Duodenal mucosa (tissue), 2 donors: Measurements from ENCODE around the gene PRICKLE1.

Source experiments
- H3K27ac ChIP-seq: one replicate; pipeline ENCODE4 v1.7.0; 2013; ENCODE audit warnings: low read depth, low read length
- H3K27me3 ChIP-seq, 2 donors: one replicate each; pipeline ENCODE4 v1.7.0; 2013; ENCODE audit warnings: low read length in 2 of 2, control low read depth in 1 of 2; ENCODE audit not compliant: insufficient read depth in 2 of 2, control insufficient read depth in 1 of 2
- H3K36me3 ChIP-seq, 2 donors: one replicate each; pipeline ENCODE4 v1.7.0; 2013; ENCODE audit warnings: low read length in 2 of 2, control low read depth in 1 of 2; ENCODE audit not compliant: insufficient read depth in 2 of 2, control insufficient read depth in 1 of 2
- H3K4me1 ChIP-seq, 2 donors: one replicate each; pipeline ENCODE4 v1.7.0; 2013; ENCODE audit warnings: low read length in 2 of 2, control low read depth in 1 of 2; ENCODE audit not compliant: insufficient read depth in 2 of 2, control insufficient read depth in 1 of 2
- H3K4me3 ChIP-seq, 2 donors: one replicate each; pipeline ENCODE4 v1.7.0; 2013; ENCODE audit warnings: low read length in 2 of 2, low read depth in 1 of 2
- H3K9ac ChIP-seq, 2 donors: one replicate each; pipeline ENCODE4 v1.7.0; 2013; ENCODE audit warnings: low read length in 2 of 2, low read depth in 1 of 2
- H3K9me3 ChIP-seq, 2 donors: one replicate each; pipeline ENCODE4 v1.7.0; 2013; ENCODE audit warnings: low read length in 2 of 2, control low read depth in 1 of 2; ENCODE audit not compliant: control insufficient read depth in 1 of 2

PRICKLE1 gene

DNA sequence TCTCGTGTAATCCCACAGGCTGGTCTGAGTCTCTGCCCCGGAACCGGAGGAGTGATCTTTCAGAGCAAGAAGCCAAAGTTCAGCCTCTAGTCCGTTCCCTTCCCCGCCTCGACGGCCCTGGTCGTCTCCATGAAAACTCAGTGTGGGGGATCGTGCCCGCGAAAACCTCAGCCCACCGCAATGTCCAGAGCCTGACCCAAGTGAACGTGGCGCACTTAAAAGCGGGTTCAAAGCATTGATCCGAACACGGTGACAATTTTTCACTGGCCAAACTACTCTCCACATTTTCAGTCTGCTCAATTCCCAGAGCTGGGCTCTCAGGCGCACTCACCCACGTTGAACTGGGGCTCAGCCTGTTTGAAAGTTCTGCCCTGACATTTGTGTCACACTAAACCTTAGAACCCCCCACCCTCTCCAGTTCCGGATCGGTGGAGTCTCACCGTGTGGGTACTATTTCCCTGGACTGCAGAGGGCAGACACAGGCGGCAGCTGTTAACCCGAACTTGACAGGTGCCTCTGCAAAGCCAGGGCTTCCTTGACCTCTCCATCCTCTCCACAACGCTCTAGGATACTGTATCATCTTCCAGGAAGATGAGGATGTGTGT, 886 bp upstream of the PRICKLE1 start:
- no peaks in the 10 kb centered on the region for H3K9me3 ChIP-seq
- H3K27ac ChIP-seq: no peak overlapping the region
- peaks cover 0 to 12% of the 10 kb centered on the region in 2 donors for H3K4me1 ChIP-seq
- no peak overlapping the region for H3K9ac ChIP-seq
- peak overlapping the region; percentile 55 to 74 for H3K4me3 ChIP-seq
- no peaks in the 10 kb centered on the region for H3K36me3 ChIP-seq
- peaks cover 29 to 38% of the 10 kb centered on the region in 2 donors for H3K27me3 ChIP-seq

DNA sequence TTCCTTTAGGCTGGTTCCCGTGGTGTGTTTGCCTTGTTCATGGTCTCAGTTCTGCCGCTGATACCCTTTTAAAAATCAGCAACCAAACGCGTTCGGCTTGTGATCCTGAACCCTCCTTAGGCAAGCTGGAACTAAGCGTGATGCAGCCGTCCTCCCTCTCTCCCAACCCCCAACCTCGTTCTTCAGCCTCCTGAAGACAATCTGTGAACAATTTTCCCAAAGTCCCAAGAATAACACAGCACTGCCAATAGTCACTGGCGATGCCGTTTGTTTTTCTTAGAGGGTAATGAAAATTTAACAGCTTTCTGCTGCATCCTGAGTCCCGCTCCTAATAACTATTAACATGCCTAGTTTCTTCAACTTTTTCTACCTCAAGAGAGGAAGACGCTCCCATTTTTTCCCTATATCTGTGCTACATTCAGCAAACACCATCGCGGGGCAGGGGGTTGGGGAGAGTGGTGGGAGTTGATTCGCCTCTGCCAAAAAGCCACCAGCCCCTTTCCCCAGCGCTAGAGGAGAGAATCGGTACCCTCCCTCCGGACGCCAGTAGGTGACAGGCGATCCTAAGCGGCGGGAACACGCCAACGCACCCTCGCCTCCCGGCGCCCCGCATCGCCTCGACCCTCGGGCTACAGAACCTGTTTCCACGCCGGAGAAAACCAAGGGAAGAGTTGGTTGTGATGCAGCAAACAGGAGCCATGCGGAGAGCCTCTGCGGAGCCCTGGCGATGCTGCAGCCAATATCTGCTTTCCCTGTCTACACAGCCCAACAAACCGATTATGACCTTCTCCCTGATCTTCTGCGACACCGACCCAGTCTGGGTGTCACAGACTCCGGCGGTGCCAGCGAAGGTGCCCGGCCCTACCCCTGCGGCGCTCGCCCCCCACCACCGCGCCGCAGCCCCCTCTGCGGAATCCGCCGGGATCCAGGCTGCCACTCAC, 752 bp downstream of the PRICKLE1 start:
- peaks cover 29 to 40% of the 10 kb centered on the region in 2 donors for H3K27me3 ChIP-seq

DNA sequence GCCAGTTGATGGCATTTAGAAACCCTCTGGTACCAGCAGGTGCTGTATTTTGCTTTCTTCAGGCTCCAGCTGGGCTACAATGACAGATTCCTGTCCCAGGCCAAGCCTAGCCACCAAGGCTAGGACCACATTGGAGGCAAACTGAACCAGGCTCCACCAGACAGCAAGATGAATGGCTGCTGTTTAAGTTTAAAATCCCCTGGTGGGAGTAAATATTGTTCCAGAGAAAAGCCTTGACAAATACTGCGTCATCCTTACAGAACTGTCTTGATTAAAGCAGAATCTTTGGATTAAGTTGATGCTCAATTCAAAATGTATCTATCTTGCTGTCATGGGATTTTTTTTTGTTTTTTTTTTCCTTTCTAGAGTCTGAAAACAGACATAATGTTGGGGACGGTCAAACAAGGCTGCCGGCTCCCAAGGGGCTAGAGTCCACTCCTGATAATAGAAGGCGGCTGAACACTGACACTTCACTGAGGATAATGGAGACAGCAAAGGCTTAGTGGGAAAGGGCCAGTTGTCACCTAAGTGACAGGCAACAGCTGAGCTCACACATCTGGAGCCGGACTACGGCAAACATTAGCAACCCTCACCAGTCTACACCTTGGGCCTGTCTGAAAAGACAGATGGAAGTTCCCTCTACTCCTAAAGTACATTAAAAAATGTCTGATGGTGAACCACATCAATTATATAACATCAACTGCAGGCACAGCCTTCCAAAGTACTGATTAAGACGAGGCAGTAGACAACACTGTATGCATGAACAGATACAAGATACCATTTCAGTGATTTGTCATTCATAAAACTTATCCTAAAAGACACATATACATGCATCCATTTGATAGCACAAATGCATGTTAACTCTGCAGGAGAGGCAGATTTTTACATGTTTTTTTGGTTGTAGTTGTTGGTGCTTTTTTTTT, 1.7 kb downstream of the PRICKLE1 start:
- Histone ChIP-seq H3K27ac (no peak overlapping the region), H3K4me1 (peaks cover 0 to 12% of the 10 kb centered on the region in 2 donors), H3K36me3 (no peaks in the 10 kb centered on the region), H3K9ac (no peak overlapping the region), H3K4me3 (peak overlapping the region in 1 of 2 donors; percentile 75), H3K9me3 (no peaks in the 10 kb centered on the region), H3K27me3 (peaks cover 29 to 46% of the 10 kb centered on the region in 2 donors)

More for the DNA sequence above, 752 bp downstream of the PRICKLE1 start:
- Histone ChIP-seq H3K36me3 (no peaks in the 10 kb centered on the region), H3K9ac (peak overlapping the region; percentile 15 to 39), H3K27ac (no peak overlapping the region), H3K4me1 (peaks cover 0 to 12% of the 10 kb centered on the region in 2 donors), H3K9me3 (no peaks in the 10 kb centered on the region), H3K4me3 (peak overlapping the region; percentile 74 to 75)

DNA sequence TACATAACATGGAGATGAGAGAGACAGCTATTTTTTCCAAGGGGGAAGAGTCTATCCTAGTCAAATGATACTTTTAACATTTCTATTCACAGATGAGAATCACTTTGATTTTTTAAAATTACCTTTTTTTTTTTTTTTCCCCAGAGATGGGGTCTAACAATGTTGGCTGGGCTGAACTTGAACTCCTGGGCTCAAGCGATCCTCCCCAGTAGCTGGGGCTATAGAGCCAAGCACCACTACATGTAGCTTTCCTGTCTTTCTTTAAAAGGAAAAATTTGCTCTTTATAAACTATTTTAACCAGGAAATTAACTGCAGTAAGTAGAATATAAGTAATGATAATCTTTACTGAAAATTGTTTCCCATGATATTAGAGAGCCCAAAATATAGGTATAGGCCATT, 3.3 kb downstream of the PRICKLE1 start:
- H3K4me1 ChIP-seq: peaks cover 0 to 12% of the 10 kb centered on the region in 2 donors
- H3K9me3 ChIP-seq: no peaks in the 10 kb centered on the region
- no peak overlapping the region for H3K9ac ChIP-seq
- no peak overlapping the region for H3K27ac ChIP-seq
- H3K27me3 ChIP-seq: peaks cover 29 to 46% of the 10 kb centered on the region in 2 donors
- no peak overlapping the region for H3K4me3 ChIP-seq
- no peaks in the 10 kb centered on the region for H3K36me3 ChIP-seq

DNA sequence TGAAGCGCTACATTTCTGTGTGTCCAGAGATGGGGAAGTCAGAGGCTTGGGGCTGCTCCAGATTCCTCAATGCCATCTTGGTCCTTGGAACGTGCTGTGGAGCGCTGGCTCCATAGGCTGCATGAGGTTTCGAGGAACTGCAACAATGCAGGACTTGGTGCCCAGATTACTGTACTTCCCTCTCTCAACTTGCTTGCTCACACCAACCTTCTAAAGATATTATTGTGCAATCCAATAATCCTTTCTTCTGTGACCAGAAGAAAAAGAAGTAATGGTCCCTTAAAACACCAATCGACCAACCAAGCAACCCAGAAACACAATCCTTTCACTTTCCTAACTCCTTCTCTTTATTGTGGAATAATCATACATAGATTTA, 3.7 kb downstream of the PRICKLE1 start:
- peaks cover 0 to 12% of the 10 kb centered on the region in 2 donors for H3K4me1 ChIP-seq

DNA sequence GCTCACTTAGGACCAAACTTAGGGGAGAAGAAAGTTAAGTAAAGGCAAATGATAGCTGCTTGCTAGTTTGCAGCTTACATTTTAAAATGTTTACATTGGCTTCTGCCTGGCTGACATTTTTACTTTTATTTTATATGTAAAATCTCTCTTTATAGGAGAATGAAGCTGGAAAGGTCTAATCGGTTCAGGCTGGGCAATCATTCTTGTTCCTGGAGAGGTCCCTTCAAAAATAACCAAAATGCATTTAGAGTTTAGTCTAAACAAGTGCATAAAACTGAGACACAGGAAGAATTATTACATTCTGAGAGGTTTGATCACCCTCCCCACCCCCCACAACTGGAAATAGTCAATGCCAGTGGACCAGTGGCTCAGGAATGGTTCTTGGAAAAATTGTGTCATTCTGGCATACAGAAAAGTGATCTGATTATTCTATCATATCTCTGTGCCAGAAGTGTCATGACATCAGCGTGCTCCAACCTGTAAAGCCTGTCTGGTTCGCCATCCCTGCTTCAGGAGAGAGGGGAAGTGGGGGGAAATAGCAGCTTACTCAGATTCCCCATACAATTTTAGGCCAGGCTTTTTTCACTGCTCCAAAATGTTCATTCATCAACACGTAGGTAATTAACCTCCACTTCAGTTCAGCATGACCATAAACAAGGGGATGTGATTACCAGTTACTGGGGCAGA, 4.2 kb downstream of the PRICKLE1 start:
- Histone ChIP-seq H3K4me3 (no peak overlapping the region), H3K27ac (no peak overlapping the region), H3K4me1 (peaks cover 0 to 9% of the 10 kb centered on the region in 2 donors), H3K9me3 (no peaks in the 10 kb centered on the region), H3K36me3 (no peaks in the 10 kb centered on the region), H3K9ac (no peak overlapping the region), H3K27me3 (peaks cover 26 to 38% of the 10 kb centered on the region in 2 donors)

More for the DNA sequence above, 3.7 kb downstream of the PRICKLE1 start:
- Histone ChIP-seq H3K27ac (no peak overlapping the region), H3K27me3 (peaks cover 29 to 43% of the 10 kb centered on the region in 2 donors), H3K9me3 (no peaks in the 10 kb centered on the region), H3K4me3 (no peak overlapping the region), H3K36me3 (no peaks in the 10 kb centered on the region), H3K9ac (no peak overlapping the region)

DNA sequence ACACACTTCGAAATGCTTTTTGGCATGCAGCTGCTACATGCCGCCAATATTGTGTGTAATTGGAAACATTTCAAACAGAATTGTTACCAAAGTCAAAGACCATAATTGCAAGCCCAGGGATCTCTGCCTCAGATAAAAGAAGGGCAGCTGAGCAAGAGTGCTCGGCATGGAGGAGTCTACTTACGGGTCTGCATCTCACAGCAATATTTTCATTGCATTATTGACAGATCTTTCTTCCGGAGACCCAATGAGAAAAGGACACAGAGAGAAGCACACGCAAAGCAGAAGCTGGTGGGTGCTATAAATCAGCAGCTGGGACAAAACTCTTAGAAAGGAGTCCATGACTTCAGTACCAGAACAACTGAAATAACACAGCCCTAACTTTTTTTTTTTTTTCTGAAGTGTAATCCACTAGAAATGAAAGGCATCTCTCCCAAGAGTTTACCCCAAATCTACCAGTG, 4.9 kb downstream of the PRICKLE1 start:
- Histone ChIP-seq H3K27me3 (peaks cover 24 to 37% of the 10 kb centered on the region in 2 donors), H3K4me1 (peaks cover 0 to 9% of the 10 kb centered on the region in 2 donors), H3K9ac (no peak overlapping the region), H3K4me3 (no peak overlapping the region), H3K9me3 (no peaks in the 10 kb centered on the region), H3K27ac (no peak overlapping the region), H3K36me3 (no peaks in the 10 kb centered on the region)

DNA sequence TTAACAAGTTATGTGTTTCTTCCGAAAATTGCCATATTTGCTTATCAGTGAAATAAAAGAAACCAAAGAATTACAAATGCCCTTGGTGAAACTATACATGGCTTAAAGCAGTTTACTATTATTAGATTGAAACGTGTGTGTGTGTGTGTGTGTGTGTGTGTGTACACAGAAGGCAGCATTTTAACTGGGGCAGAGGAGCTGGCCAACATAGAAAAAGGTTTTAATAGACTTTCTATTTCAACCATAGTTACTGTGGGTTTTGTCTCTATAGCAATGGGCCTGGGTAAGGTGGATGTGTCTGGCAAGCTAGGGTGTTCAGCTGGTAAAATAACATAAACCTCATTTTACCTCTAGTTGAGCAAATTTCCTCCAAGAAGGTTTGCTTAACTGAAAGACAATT, 6.5 kb downstream of the PRICKLE1 start:
- Histone ChIP-seq H3K9ac (no peak overlapping the region), H3K36me3 (no peaks in the 10 kb centered on the region), H3K4me1 (no peaks in the 10 kb centered on the region), H3K27ac (no peak overlapping the region), H3K27me3 (peaks cover 12 to 23% of the 10 kb centered on the region in 2 donors), H3K4me3 (no peak overlapping the region), H3K9me3 (no peaks in the 10 kb centered on the region)

DNA sequence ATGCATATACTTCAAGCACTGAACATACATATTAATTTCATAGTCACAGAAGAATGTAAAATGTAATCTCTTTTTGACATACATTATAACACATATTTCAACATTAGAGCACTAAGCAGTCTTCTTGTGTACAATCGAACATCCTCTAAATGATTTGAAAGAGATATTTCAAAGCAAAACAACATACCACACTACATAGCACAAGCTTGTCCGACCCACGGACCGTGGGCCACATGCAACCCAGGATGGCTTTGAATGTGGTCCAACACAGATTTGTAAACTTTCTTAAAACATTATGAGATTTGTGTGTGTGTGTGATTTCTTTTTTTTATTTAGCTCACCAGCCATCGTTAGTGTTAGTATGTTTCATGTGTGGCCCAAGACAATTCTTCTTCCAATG, 7.0 kb downstream of the PRICKLE1 start:
- H3K36me3 ChIP-seq: no peaks in the 10 kb centered on the region
- H3K4me3 ChIP-seq: no peak overlapping the region
- no peak overlapping the region for H3K27ac ChIP-seq
- peaks cover 7 to 18% of the 10 kb centered on the region in 2 donors for H3K27me3 ChIP-seq
- H3K4me1 ChIP-seq: no peaks in the 10 kb centered on the region
- no peak overlapping the region for H3K9ac ChIP-seq
- H3K9me3 ChIP-seq: no peaks in the 10 kb centered on the region
